Stimulated activated naive CD8-positive, alpha-beta T cell treated with anti-CD3 and anti-CD28 coated beads, Interleukin-15, amount 100 ng/mL, for 72 hours (primary cell): Measurements from ENCODE around the gene CACNA1G.
A peak's percentile ranks its signal among the peaks of the same experiment; 100 is the strongest.

ENCODE experiments used
- ATAC-seq: fragments of 150-1000 bp; cut with Tn5 transposase; 2 replicates; pipeline ENCODE4 v1.10.0; 2021; ENCODE audit warnings: mild to moderate bottlenecking, moderate library complexity
- DNase-seq, 2 donors: peaks; one replicate each; pipeline ENCODE4 v3.0.0; 2021 to 2022
- H3K27ac Mint-ChIP-seq, 2 donors: one replicate each; pipeline ENCODE4 v1.8.0; 2022; ENCODE audit warnings: mild to moderate bottlenecking in 2 of 2, mixed read lengths in 2 of 2, moderate library complexity in 2 of 2
- H3K27me3 Mint-ChIP-seq: one replicate; pipeline ENCODE4 v1.8.0; 2022; ENCODE audit warnings: mixed read lengths
- H3K4me1 Mint-ChIP-seq: one replicate; pipeline ENCODE4 v1.8.0; 2022; ENCODE audit warnings: mild to moderate bottlenecking, mixed read lengths
- H3K4me3 Mint-ChIP-seq, 2 donors: one replicate each; pipeline ENCODE4 v1.8.0; 2022; ENCODE audit warnings: mild to moderate bottlenecking in 2 of 2, mixed read lengths in 2 of 2, moderate library complexity in 1 of 2
- H3K9me3 Mint-ChIP-seq, 2 donors: one replicate each; pipeline ENCODE4 v1.8.0; 2022; ENCODE audit warnings: mixed read lengths in 2 of 2

The CACNA1G gene

DNA sequence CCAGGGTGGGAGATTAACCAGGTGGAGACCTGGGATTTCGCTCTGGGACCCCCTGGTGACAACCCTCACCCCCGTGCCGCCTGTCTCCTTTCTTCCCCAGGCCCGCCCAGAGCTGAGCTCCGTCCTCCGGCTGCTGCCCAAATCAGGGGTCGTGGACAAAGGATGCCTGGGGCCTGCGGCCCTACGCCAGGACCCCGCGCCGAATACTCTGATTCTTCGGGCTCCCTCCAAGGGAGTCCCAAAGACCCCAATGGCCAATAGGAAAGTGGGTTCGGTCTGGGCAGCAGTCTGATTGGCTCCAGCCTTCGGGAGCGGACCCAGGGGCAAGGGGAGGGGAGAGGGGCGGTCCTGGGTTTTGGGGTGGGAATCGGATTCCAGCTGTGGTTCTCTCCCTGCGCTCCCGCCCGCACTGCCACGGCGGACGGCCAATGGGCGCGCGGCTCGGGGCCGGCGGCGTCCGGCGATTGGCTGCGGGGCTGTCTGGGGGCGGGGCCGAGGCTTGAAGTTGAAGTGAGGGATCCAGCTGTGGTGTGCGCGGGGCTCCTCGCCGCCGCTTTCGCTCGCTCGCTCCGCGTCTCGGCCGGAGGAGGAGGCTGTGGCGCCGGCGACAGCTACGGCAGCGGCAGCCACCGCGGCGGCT is at the start of gene CACNA1G:
Gene CACNA1G, plus strand, starts transcription at position 531 of the 640 bp plus-strand sequence. CDS start 745 bp downstream, outside the sequence.
- peak within 1 kb of the TSS; percentile 7 to 71 for H3K27ac Mint-ChIP-seq
- H3K4me3 Mint-ChIP-seq: peak within 1 kb of the TSS; percentile 83 to 94
- ATAC-seq (peak; percentile 88), DNase-seq (peak; percentile 83)
- H3K4me1 Mint-ChIP-seq: peaks cover 40% of the 10 kb centered on the region
- peaks cover 76% of the 10 kb centered on the region for H3K27me3 Mint-ChIP-seq
- no peaks in the 10 kb centered on the region for H3K9me3 Mint-ChIP-seq

DNA sequence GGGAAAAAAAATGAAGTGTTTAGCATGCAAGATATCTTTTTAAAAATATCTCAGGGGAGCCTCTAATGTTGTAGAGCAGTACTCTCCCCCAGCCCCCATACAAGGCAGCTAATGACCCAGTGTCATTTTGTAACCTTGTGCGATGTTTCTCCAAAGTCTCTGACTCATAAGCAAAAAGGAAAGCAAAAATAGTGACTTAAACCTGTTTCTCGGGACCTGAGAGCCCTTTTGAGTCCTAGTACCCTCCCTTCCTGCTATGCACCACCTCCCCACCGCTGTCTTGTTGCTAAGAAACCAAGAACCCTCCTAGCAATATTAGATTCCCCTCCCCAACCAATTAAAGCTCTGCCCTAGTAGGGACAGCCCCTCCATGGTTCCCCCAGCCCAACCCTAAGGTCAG is 49.5 kb upstream of the CACNA1G start:
- Mint-ChIP-seq H3K4me1 (peaks cover 48% of the 10 kb centered on the region), H3K9me3 (no peaks in the 10 kb centered on the region), H3K27ac (peak overlapping the region in 1 of 2 donors; percentile 81), H3K27me3 (no peaks in the 10 kb centered on the region), H3K4me3 (peak overlapping the region; percentile 9 to 27)
- ATAC-seq (peak; percentile 87), DNase-seq (peak; percentile 43 to 73)

DNA sequence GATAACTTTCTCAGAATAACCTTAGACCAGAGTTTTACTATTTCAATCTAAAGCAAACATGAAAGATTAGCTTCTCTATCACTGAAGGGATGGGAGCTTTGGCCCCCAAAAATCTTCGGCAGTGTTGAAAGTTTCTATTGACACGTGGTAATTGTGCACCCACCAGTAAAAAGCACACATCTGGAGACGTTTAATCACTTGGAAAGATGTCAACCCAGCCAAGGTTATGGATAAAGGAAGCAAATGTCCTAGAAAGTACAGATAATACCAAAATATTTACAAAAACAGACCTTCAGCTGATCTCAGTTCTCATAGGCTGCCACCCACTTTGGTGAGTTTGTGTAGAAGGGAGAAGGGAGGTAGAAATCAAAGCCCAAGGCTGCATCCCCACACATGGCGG is 47.0 kb upstream of the CACNA1G start:
- DNase-seq (no peak), ATAC-seq (no peak)
- H3K27ac Mint-ChIP-seq: no peak overlapping the region
- H3K4me3 Mint-ChIP-seq: no peak overlapping the region
- H3K4me1 Mint-ChIP-seq: peaks cover 40% of the 10 kb centered on the region
- no peaks in the 10 kb centered on the region for H3K27me3 Mint-ChIP-seq
- H3K9me3 Mint-ChIP-seq: no peaks in the 10 kb centered on the region

DNA sequence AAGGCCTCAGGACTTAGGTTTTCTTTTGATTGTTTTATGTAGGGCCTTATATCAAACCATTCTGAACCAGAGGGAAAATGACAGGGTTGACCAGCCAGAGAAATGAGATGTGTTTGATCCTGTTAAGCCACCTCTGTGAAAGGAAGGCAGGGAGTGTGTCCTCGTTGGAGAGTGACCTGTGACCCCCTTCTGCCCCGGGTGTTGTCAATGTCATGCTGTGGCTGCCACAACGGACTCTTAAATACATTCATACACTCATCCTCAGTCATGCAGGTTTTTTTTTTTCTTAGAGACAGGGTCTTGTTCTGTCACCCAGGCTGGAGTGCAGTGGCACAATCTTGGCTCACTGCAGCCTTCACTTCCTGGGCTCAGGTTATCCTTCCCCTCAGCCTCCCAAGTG is 46.1 kb upstream of the CACNA1G start:
- no peak for ATAC-seq
- DNase-seq: no peak
- no peak overlapping the region for H3K27ac Mint-ChIP-seq
- no peaks in the 10 kb centered on the region for H3K27me3 Mint-ChIP-seq
- H3K4me1 Mint-ChIP-seq: peaks cover 31% of the 10 kb centered on the region
- no peaks in the 10 kb centered on the region for H3K9me3 Mint-ChIP-seq
- no peak overlapping the region for H3K4me3 Mint-ChIP-seq

DNA sequence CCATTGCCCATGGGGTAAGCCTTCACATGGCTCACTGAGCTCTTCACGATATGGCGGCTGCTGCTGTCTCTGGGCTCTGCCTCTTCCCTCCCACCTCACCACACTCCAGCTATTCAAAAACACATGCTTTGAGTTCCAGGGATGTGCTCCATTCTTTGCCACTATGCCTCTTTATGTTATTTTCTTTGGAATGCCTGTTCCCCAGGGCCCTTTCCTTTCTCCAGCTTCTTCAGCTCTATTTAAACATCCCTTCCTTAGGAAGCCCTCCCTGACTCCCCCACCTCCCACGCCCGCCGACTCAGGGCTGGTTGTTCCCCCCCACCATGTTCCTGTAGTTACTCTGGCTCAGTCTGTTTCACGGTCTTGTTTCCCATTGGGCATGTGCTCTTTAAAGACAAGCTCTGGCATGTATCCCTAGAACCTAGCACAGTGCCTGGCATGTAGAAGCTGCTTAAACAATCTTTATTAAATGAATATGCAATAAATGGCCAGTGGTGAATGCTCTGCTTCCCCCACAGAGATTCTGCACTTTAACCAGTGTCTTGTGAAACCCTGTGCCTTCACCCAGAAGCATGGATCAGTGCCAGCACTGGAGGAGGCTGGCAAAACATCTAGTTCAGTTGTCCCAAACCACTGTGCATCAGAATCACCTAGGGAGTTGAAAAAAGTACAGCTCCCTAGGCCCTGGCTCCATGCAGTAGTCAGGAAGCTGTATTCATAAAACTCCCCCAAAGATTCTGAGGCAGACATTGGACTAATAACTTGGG is 45.4 kb upstream of the CACNA1G start:
- no peak for ATAC-seq
- peaks cover 24% of the 10 kb centered on the region for H3K4me1 Mint-ChIP-seq
- H3K27ac Mint-ChIP-seq: peak overlapping the region in 1 of 2 donors; percentile 42
- no peaks in the 10 kb centered on the region for H3K27me3 Mint-ChIP-seq
- H3K4me3 Mint-ChIP-seq: no peak overlapping the region
- DNase-seq: no peak
- H3K9me3 Mint-ChIP-seq: no peaks in the 10 kb centered on the region

DNA sequence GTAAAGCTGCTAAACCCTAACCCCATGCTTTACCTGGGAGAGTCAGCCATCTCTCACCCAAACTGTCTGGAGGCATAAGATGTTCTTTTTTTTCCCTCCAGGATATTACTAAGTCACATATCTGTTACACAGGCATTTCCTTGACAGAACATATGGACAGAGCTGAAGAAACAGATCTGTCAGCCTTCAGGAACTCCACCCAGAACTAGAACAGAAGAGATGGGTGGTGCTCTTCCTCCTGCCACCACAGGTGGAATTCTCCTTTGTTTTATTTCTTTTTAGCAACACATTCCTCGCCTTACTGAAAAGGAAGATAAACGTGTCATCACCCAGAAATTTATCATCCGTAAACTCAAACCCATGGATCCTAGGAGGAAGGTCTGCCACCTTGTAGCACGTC is 43.5 kb upstream of the CACNA1G start:
- no peaks in the 10 kb centered on the region for H3K9me3 Mint-ChIP-seq
- no peak for ATAC-seq
- H3K4me1 Mint-ChIP-seq: peaks cover 6% of the 10 kb centered on the region
- no peak overlapping the region for H3K27ac Mint-ChIP-seq
- no peak overlapping the region for H3K4me3 Mint-ChIP-seq
- DNase-seq: no peak
- no peaks in the 10 kb centered on the region for H3K27me3 Mint-ChIP-seq

DNA sequence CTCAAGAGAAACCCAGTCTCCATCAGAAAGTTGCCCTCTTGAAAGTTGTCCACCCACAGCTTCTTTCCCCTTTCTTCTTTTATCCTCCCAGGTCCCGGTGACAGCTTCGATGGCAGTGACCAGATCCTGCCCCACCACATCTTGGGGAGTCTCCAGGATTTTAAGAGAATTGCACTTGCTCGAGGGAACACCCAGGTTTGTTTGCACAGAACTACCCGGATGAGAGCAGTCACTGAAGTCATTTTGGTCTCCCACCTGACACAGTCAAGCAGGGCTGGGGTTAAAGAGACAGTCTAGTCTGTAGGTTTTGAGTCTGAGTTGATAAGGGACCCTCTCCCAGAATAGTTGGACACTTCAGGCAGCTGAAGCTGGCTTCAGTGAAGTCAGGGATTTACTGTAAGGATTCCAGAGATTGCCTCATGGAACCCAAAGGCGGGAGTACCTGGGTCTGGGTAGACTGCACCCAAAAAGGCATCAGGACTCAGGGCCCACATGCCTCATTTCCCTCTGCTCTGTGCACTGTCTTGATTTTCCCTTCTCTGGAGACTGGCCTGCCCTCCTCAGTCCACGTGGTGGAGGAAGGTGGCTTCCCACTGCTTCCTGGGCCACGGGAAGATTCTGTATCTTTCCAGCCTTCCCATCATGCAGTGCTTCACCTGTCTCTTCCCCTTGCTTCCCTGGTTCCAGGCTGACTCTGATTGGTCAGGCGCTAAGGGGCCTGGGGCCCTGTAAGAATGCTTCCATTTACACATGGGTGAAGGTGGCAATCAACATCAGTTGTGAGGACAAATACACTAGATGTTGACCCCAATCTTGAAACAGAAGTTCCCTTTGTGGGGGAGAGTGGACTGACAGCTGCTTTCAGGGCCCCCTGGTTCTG is 42.8 kb upstream of the CACNA1G start:
- ATAC-seq: no peak

DNA sequence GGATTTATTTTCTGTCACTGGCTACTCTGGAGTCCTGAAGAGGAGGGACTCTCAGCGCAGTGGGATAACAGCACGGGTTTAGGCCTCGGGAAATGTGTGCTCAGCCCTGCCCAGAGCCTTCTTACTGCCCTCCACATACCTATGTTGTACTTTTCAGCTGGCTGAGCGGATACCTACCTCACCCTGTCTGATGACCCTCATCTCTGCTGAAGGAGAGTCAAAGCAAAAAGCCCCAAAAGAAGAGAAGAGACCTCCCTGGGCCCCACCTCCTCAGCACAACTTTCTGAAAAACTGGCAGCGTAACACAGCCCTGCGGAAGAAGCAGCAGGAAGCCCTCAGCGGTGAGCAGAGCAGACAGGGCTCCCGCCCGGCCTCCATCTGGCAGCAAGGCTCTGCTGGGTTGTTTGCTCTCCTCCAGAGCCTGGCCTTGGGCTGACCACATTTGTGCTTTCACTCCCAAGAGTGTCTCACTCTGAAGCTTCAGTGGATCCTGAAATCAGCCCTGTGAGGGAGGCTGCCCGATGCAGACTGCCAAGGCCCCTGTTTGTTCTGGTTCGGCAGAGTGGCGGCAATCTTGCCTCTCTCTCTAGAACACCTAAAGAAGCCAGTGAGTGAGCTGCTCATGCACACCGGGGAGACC is 42.0 kb upstream of the CACNA1G start:
- Mint-ChIP-seq H3K27ac (peak overlapping the region in 1 of 2 donors; percentile 61), H3K4me1 (no peaks in the 10 kb centered on the region), H3K27me3 (no peaks in the 10 kb centered on the region), H3K9me3 (no peaks in the 10 kb centered on the region), H3K4me3 (no peak overlapping the region)
- ATAC-seq (no peak), DNase-seq (no peak)

More for the DNA sequence above, 42.8 kb upstream of the CACNA1G start:
- Mint-ChIP-seq H3K4me3 (no peak overlapping the region), H3K4me1 (no peaks in the 10 kb centered on the region), H3K27ac (no peak overlapping the region), H3K27me3 (no peaks in the 10 kb centered on the region), H3K9me3 (no peaks in the 10 kb centered on the region)
- DNase-seq: no peak

DNA sequence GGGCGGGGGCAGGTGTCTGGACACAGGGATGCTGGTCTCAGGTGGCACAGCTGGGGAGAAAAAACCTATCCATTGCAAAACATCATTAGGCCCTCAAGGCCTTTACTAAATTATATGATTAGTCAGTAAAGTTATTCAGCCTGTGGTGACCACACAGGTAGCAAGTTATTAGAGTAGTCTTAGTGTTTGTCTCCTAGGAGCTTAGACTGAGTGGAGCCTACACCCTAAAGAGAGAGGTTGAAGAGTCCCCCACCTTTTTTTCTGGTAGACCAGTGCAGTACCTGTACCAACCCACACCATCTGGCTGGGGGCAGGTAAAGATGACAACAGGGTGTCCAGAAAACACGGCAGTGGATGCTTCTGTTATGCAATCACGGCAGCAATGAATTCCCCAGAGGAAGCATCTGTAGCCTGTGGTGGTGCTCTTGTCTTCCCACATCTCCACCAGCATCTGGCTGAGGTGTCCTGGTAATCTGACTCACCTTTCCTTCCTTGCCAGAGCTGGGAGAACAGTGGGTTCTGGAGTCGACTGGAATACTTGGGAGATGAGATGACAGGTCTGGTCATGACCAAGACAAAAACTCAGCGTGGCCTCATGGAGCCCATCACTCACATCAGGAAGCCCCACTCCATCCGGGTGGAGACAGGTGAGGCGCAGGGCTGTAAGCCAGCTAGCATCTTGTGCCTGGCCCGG is 41.2 kb upstream of the CACNA1G start:
- no peak overlapping the region for H3K27ac Mint-ChIP-seq
- H3K4me1 Mint-ChIP-seq: no peaks in the 10 kb centered on the region
- DNase-seq (no peak), ATAC-seq (no peak)
- H3K9me3 Mint-ChIP-seq: no peaks in the 10 kb centered on the region
- no peak overlapping the region for H3K4me3 Mint-ChIP-seq
- no peaks in the 10 kb centered on the region for H3K27me3 Mint-ChIP-seq

DNA sequence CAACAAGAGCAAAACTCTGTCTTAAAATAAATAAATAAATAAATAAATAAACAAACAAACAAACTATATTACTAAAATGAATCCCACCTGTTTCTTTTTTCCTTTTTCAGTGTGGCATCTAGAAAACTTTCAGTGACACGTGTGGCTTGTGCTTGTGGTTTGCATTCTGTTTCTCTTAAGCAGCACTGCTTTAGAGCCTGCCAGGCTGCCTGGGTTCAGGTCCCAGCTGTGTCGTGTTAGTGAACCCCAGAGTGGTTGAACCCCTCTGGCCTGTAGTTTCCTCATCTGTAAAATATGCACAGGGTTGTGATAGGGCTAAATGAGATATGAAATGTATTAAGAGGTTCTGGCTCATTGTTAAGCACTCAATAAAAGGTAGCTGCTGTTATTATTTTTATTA is 40.0 kb upstream of the CACNA1G start:
- Mint-ChIP-seq H3K4me1 (no peaks in the 10 kb centered on the region), H3K9me3 (no peaks in the 10 kb centered on the region), H3K27me3 (no peaks in the 10 kb centered on the region), H3K27ac (no peak overlapping the region), H3K4me3 (no peak overlapping the region)
- DNase-seq (no peak), ATAC-seq (no peak)

DNA sequence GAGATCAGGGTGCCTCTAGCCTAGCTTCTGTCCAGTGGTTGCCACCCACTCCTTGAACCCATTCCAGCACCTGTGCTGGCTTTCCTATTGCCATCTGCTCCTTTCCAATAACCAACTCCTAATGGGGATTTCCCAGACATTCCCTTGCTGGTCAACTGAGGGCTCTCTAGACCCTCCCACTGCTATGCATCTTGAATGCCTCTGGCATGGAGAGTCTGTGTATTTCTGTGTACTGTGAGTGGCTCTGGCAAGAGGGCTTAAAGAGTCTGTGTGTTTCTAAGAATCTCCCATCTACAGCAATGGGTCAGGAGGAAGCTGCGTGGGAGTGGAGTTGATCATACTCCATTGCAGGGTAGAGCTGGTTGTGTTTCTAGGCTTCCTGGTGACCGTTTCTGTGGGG is 39.0 kb upstream of the CACNA1G start:
- peak overlapping the region in 1 of 2 donors; percentile 12 for H3K27ac Mint-ChIP-seq
- no peaks in the 10 kb centered on the region for H3K4me1 Mint-ChIP-seq
- no peak overlapping the region for H3K4me3 Mint-ChIP-seq
- DNase-seq (no peak), ATAC-seq (no peak)
- no peaks in the 10 kb centered on the region for H3K27me3 Mint-ChIP-seq
- no peaks in the 10 kb centered on the region for H3K9me3 Mint-ChIP-seq

DNA sequence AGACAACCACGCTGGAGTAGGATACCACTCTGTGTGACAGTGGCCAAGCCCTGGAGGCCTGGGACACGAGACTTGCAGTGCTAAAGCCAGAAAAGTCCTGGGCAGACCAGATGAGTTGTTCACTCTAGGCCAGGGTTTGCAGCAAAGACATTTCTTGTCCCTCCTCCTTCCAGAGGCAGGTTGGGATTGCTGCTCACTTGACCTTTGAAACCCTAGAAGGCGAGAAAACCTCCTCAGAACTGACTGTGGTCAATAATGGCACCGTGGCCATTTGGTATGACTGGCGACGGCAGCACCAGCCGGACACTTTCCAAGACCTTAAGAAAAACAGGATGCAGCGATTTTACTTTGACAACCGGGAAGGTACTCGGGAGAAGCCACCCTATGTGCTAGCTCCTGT is 37.7 kb upstream of the CACNA1G start:
- no peaks in the 10 kb centered on the region for H3K4me1 Mint-ChIP-seq
- DNase-seq (no peak), ATAC-seq (no peak)
- H3K4me3 Mint-ChIP-seq: no peak overlapping the region
- no peaks in the 10 kb centered on the region for H3K9me3 Mint-ChIP-seq
- no peaks in the 10 kb centered on the region for H3K27me3 Mint-ChIP-seq
- H3K27ac Mint-ChIP-seq: no peak overlapping the region

DNA sequence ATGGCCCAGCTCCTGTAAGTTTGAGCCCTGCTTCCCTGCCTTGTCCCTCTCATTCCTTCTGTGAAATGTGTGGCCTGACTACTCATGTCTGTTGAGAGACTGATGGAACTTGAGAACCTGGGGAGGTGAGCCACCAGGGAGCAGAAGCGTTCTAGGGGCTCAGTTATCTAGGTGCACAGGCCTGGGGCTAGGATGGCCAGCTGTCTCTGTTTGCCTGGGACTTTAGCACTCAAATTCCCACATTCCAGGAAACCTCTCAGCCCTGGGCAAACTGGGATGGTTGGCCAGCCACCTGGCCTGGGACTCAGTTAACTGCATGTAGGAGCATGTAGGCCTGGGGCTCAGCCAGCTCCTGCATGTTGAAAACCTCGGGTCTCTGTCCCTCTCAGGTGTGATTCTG is 37.3 kb upstream of the CACNA1G start:
- Mint-ChIP-seq H3K4me3 (no peak overlapping the region), H3K9me3 (no peaks in the 10 kb centered on the region), H3K27ac (no peak overlapping the region), H3K4me1 (no peaks in the 10 kb centered on the region), H3K27me3 (peaks cover under 1% of the 10 kb centered on the region)
- DNase-seq (no peak), ATAC-seq (no peak)

DNA sequence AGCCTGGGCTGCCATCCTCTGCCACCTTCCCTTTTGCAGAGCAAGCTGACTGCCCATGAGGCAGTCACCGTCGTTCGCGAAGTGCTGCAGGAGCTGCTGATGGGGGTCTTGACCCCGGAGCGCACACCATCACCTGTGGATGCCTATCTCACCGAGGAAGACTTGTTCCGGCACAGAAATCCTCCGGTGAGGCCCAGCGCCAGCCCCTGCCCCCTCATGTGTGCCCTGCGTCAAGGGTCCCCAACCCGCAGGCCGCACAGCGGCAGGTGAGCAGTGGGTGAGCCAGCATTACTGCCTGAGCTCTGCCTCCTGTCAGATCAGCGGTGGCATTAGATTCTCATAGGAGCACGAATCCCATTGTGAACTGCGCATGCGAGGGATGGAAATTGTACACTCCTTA is 35.7 kb upstream of the CACNA1G start:
- no peak overlapping the region for H3K27ac Mint-ChIP-seq
- H3K9me3 Mint-ChIP-seq: no peaks in the 10 kb centered on the region
- H3K4me1 Mint-ChIP-seq: no peaks in the 10 kb centered on the region
- DNase-seq (no peak), ATAC-seq (no peak)
- H3K4me3 Mint-ChIP-seq: no peak overlapping the region
- H3K27me3 Mint-ChIP-seq: peaks cover 17% of the 10 kb centered on the region
